ENCODE results near the gene COPS3. TPM values are rescaled to one million over a fixed set of nuclear protein-coding genes. Genes with fewer than 3 reads are reported as not detected.

COPS3 gene
- total and polyA plus RNA-seq, 9 of the 15 experiments (the other 6 are each of a cell fraction or from before 2014, with no cell fraction given) = 92.4 to 295 (median 167) TPM

DNA sequence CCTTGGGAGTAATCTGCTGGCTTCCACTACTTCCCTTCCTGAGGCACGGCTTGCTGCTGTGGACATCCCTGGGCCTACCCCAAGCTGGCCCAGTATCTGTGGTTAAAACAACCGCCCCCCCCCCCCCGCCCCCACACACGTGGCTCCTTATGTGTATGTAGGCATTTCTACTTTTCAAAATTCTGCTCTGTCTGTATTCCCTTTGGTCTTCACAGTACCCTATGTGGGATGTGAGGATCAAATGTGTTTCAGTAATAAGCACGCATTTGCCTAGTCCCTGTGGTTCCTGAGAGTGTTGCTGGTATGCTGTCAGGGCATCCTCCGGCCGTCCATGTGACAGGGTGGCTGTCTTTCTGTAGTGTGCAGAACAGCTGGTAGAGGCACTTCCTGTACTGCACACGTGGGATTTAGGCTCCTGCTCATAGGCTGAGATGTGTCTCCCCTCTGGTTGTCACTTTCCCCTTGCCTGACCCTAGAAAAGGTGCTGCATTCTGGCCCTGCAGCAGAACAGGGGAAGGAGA, 24.3 kb upstream of the COPS3 start (continued):
- TF ChIP-seq E2F1 (CRISPR knock-in tag; IDR thresholded peaks at IDR 0.05) (no peak), DIDO1 (tag; IDR thresholded peaks at IDR 0.05; ENCODE audit: low read depth) (no peak), MAZ (CRISPR knock-in tag; conservative IDR thresholded peaks at IDR 0.05 in 1 of 2, IDR thresholded peaks at IDR 0.05 in 1 of 2) (0 out of 4 replicates have a peak, but pooled peaks of 1 of the 2 experiments have one; percentile 12), MCM3 (IDR thresholded peaks at IDR 0.05) (no peak), ZNF274 (IDR thresholded peaks at IDR 0.05; ENCODE audit: borderline replicate concordance, low read depth, low read length) (no peak), BRF1 (IDR thresholded peaks at IDR 0.05; ENCODE audit: borderline replicate concordance, extremely low read depth, insufficient read length) (no peak), POU5F1 (IDR thresholded peaks at IDR 0.05; ENCODE audit: borderline replicate concordance, low read depth, low read length, partially characterized antibody) (no peak), TBL1XR1 (IDR thresholded peaks at IDR 0.05; ENCODE audit: low read length in 2 of 2) (no peak), EP300 (IDR thresholded peaks at IDR 0.05; ENCODE audit: low read length) (no peak), TCFL5 (CRISPR knock-in tag; conservative IDR thresholded peaks at IDR 0.05) (no peak), E2F3 (CRISPR knock-in tag; IDR thresholded peaks at IDR 0.05) (no peak), ZNF668 (CRISPR knock-in tag; IDR thresholded peaks at IDR 0.05) (no peak), ZBTB11 (CRISPR knock-in tag; IDR thresholded peaks at IDR 0.05) (no peak), KLF13 (tag; IDR thresholded peaks at IDR 0.05; ENCODE audit: borderline replicate concordance, low read depth) (no peak), NFATC3 (IDR thresholded peaks at IDR 0.05) (no peak), GTF2A2 (tag; IDR thresholded peaks at IDR 0.05) (no peak), TRIM28 (IDR thresholded peaks at IDR 0.05) (no peak), POLR2H (tag; IDR thresholded peaks at IDR 0.05; ENCODE audit: low read depth) (no peak)
- TF ChIP-seq, protein P1, sequence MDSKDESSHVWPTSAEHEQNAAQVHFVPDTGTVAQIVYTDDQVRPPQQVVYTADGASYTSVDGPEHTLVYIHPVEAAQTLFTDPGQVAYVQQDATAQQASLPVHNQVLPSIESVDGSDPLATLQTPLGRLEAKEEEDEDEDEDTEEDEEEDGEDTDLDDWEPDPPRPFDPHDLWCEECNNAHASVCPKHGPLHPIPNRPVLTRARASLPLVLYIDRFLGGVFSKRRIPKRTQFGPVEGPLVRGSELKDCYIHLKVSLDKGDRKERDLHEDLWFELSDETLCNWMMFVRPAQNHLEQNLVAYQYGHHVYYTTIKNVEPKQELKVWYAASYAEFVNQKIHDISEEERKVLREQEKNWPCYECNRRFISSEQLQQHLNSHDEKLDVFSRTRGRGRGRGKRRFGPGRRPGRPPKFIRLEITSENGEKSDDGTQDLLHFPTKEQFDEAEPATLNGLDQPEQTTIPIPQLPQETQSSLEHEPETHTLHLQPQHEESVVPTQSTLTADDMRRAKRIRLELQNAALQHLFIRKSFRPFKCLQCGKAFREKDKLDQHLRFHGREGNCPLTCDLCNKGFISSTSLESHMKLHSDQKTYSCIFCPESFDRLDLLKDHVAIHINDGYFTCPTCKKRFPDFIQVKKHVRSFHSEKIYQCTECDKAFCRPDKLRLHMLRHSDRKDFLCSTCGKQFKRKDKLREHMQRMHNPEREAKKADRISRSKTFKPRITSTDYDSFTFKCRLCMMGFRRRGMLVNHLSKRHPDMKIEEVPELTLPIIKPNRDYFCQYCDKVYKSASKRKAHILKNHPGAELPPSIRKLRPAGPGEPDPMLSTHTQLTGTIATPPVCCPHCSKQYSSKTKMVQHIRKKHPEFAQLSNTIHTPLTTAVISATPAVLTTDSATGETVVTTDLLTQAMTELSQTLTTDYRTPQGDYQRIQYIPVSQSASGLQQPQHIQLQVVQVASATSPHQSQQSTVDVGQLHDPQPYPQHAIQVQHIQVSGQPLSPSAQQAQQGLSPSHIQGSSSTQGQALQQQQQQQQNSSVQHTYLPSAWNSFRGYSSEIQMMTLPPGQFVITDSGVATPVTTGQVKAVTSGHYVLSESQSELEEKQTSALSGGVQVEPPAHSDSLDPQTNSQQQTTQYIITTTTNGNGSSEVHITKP (IDR thresholded peaks at IDR 0.05; ENCODE audit: partially characterized antibody) = no peak
- TF ChIP-seq, protein P2, sequence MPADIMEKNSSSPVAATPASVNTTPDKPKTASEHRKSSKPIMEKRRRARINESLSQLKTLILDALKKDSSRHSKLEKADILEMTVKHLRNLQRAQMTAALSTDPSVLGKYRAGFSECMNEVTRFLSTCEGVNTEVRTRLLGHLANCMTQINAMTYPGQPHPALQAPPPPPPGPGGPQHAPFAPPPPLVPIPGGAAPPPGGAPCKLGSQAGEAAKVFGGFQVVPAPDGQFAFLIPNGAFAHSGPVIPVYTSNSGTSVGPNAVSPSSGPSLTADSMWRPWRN (IDR thresholded peaks at IDR 0.05; ENCODE audit: low read depth) = no peak

Data from K562 (cell line).